GM19468 (cell line): Measurements from ENCODE around the gene SCAPER.
A peak's percentile ranks its signal among the peaks of the same experiment; 100 is the strongest.
"Not testable (repeated sequence)": the region's sequence is repeated elsewhere in the genome, so short reads cannot be mapped to it uniquely, and the experiment has no call there.

Experiments
- ATAC-seq: cut with Tn5 transposase; IDR thresholded peaks from one replicate; pipeline ENCODE4 v1.9.1; 2021; ENCODE audit warnings: mild to moderate bottlenecking, moderate library complexity, moderate number of reproducible peaks; ENCODE audit not compliant: unreplicated experiment; ENCODE audit errors: extremely low read depth

Gene SCAPER

GRCh38 chr15:76311100-76311953 is 593.8 kb downstream of the SCAPER start, which contains the start of gene ETFA:
TSS of gene ETFA (minus strand) at chr15:76311469. CDS start at chr15:76311388, 81 bp downstream.
- peak; percentile 94 for ATAC-seq

GRCh38 chr15:76310475-76311099 is 594.6 kb downstream of the SCAPER start:
- ATAC-seq: no peak

- ATAC-seq: no peak
Measured at GRCh38 chr15:76309601-76310330, 595.4 kb downstream of the SCAPER start.

GRCh38 chr15:76303909-76304308 is 601.2 kb downstream of the SCAPER start:
- ATAC-seq: no peak

- no peak for ATAC-seq
Measured at GRCh38 chr15:76299786-76300185, 605.4 kb downstream of the SCAPER start.

GRCh38 chr15:76298986-76299385 is 606.2 kb downstream of the SCAPER start:
- no peak for ATAC-seq

- ATAC-seq: not testable (repeated sequence)
Measured at GRCh38 chr15:76297951-76298350, 607.2 kb downstream of the SCAPER start.
